AML-193 (cell line): ENCODE data around the gene RDH5.

Experiments
- DNase-seq, 2 experiments: peaks; one replicate each; lab custom pipeline; 2025; lab: John Stamatoyannopoulos, UW

Gene RDH5

DNA sequence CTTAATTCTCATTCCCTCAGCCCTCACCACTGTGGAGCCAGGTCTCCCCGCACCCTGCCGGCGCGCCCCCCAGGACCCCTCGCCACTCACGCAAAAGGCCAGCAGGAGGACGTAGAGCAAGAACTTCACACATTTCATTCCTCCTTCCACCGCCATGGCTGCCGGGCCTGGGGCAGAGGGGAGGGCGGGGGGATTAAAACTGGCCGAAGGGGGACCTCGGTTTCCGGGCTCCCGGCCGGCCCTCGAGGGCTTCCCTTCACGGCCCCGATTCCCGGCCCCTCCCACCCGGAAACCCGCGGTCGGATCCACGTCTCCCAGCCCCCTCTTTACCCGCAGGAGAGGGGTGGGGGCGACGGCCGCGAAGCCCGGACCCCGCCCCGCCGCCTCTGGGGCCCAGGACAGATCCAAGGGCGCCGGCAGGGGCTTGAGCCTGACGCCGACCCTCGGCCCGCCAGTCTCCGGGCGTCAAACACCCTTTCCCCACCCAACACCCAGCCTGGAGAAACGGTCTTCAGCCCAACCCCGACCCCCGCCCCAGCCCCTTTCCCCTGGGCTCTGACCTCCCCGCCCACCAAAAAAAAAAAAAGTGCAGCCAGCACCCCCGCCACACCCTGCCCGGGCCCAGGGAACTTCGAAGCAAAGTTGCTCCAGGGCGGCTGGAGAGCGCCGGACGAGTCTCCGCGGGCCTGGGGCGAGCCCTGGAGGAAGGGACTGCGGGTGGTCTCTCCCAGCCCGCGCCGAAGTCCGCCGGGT, 8.2 kb downstream of the RDH5 start:
- DNase-seq = peak in 1 of 2 experiments; percentile 26

- peak; percentile 65 to 72 for DNase-seq
These were observed 9.0 kb downstream of the RDH5 start, which contains the start of gene CD63 for GRCh38 chr12:55728939-55729818. CD63 (minus strand) TSS chr12:55729009; CDS start chr12:55728341, 668 bp downstream.

DNA sequence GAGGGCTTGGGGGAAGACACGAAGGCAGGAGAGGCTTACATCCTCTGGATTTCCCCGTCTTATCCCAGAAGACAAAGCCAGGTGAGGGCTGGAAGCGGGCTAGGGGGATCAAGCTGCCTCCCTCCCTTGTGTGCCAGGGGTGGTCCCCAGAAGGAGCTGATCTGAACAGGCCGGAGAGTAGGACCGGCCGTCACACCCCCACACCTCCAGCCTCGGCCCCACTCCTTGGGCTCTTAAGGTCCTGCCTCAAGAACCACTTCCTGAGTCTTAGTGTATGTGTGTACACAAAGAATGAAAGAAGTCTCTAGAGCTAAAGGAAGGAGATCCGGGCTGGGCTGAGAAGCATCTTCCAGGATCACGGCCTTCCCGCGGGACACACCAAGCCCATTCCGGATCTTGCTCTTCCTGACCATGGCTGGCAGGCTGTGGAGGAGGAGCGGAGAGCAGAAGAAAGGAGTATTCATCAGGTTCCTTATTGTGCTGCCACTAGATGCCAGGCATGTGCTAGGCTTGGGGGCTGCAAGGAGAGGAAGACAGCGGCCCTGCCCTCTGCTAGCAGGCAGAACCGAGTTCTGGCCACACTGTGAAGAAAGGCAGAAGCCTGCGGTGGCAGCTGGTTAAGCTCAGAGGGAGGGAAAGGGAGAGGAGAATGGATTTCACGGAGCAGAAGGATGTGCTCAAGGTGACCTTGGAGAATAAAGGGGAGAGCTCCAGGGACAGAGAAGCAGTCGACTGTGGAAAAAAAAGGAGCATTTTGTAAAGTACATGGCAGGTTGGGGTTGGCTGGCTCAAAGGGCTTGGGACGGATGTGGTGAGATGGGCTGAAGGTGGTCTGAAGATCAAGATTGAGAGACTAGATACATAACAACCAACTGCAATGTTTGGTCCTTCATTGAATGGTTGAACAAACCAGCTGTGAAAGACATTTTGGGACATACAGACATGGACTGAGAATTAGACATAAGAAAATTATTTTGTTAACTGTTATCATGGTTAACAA, 9.9 kb downstream of the RDH5 start:
- DNase-seq = peak; percentile 59 to 60

GRCh38 chr12:55732288-55732687, 12.1 kb downstream of the RDH5 start:
- no peak for DNase-seq

DNA sequence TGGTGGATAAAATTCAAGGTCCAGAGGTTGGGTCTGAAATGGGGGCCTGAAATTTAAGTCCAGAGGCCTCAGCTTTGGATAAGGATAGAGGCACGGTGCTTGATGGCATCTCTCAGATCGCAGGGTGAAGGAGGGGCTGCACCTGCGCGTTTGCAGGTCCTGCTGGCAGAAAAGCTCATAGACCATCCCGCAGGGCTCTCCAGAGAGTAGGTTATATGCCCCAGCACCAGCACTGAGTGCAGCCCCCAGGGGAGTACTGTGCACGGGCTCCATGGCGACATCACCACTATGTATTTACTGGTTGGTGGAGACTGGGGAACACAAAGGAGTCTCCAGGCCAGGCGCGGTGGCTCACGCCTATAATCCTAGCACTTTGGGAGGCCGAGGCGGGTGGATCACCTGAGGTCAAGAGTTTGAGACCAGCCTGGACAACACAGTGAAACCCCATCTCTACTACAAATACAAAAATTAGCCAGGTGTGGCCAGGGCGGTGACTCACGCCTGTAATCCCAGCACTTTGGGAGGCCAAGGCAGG, 12.9 kb downstream of the RDH5 start:
- DNase-seq = no peak

- DNase-seq = no peak
These were observed 13.7 kb downstream of the RDH5 start for GRCh38 chr12:55733858-55734257.

GRCh38 chr12:55734595-55734994, 14.4 kb downstream of the RDH5 start:
- DNase-seq = no peak

- no peak for DNase-seq
These were observed 15.9 kb downstream of the RDH5 start for GRCh38 chr12:55736076-55736475.

- peak; percentile 51 to 60 for DNase-seq
These were observed 16.8 kb downstream of the RDH5 start for GRCh38 chr12:55736780-55737580.

DNA sequence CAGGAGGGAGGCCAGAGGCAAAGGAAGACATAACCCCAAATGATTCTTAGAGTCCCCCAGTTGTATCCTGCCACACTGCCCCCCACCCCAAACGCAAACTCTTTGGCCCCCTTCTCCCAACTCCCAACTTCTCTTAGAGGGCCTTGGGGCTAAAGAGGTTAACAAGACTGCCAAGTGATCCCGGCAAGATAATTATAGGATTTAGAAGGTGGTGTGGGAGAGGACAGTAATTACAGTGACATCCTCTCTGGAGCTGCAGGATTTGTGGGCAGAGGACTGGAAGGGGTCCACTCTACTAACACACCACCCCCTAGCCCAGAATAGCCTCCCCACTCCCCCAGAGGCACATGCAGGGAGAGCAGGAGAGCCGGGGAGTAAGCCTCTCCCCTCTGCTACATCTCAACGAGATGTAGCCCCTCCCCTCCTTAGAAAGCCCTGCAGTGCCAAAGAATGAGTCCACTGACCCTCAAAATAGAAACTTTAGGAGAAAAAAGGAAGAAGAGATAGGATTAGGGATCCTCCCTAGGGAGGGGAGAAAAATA, 17.5 kb downstream of the RDH5 start:
- DNase-seq = no peak

DNA sequence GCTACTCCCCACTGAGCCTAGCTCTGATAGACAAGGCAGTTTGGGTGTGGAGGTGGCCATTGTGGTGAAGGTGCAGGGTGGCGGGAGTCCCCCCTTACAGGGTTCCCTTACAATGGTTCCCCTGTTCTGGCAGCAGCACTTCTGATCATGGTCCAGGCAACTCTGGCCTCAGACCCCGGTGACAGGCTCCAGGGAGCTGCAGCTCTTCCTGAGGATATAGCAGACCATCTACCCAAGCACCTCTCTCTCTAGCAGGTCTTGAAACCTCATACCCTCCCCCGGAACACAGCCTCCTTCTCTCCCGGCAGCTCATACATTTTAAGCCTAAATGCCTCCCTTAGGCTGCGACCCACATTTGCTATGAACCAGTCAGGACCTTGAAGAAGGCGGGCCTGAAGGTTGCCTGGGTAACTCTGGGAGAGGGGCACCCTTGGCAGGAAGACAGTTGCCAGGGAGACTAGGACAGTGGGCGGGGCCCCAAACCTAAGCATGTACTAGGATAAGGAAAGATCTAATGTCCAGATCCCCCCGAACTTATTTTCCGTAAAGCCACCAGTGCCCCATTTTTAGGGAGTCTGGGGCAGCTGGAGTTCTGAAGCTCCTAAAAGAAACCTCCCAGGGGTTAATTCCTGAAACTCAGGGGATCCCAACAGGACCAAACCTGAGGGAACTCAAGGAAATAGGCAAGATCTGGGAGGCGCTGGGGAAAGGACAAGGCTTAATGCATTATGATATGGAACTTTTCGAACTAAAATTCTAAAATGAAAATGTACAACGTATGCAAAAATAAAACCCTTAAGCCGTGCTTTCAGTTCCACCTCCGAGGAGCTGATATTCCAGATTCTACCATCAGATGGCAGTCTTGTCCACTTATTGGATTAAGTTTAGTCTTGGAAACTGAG, 18.2 kb downstream of the RDH5 start:
- DNase-seq = peak; percentile 62 to 85

DNA sequence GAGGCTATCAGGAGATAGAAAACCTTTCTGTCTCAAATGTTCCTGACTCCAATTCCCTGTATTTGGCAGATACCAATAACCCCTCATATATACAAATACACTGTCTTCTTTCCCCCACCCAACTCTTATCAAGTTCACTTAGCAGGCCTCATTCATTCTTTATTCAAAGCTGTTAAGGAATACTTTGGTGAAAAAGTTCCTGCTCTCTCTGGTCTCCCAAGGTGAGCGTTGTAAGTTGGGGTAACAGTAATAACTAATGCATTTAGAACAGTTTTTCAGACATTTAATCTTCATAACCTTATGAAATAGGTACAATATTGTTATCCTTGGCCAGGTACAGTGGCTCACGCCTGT, 18.8 kb downstream of the RDH5 start:
- DNase-seq = no peak

DNA sequence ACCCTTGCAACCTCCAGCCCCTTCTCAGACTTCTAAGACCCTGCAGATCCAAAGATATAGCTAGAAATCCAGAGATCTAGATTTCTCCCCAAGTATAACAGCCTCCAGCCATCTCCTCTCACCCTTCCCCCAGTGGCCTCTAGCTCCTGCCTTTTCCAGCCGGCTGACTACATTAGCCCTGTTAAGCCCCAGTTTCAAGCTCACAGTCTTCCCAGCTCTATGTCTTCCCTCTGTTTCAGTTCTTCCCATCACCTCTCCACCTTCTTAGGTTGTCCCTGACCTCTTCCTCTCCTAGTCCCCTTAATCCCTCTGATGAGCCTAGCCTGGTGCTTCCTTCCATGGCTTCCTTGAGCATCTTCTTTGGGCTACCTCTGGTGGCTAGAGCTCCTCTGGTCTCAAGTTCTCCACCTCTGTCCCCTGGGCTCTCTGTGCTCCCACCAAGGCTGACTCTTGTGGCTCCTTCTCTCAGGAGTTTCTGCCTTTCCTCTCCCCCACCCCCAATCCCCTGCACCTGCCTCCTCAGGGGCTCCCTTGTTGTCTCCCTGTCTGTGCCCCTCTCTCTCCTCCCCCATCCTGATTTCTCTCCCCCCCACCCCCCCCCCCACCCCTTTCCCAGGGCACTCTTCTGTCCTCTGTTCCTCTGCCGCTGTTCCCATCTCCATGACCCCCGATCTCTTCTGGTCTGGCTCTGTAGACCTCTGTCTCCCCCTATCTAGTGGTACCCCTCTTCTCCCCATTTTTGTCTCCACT, 21.9 kb downstream of the RDH5 start:
- no peak for DNase-seq

DNA sequence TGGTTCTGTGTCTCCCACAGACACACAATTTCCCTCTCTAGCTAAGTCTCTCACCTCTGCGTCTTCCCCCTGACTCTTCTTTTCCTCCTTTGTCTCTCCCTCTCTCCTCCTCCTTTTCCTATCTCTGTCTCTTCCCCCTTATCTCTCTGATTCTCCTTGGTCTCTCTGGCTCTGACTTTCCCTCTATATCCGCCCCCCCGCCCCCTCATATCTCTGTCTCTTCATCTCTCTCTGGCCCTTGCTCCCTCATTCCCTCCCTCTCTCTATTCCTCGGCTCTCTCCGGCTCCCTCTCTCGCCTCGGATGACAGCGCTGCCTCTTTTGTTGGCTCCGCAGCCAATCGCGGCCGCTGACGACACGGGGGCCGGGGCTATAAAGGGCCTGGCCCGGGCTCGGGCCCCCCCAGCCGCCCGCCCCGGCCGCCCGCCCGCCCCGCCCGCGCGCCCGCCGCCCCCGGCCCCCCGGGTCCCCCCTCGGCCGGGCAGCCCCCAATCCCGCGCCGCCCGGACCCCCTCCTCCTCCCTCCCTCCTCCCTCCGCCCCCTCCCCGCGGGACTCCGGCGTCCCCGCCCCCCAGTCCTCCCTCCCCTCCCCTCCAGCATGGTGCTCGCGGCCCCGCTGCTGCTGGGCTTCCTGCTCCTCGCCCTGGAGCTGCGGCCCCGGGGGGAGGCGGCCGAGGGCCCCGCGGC, 22.7 kb downstream of the RDH5 start, which contains the start of gene GDF11:
Gene GDF11, plus strand, starts transcription at position 404 of the 687 bp plus-strand sequence. Its CDS starts 195 bp downstream, at position 599.
- peak; percentile 55 to 58 for DNase-seq

GRCh38 chr12:55743406-55744339, 23.5 kb downstream of the RDH5 start:
- DNase-seq = peak; percentile 40 to 57

GRCh38 chr12:55744340-55745030, 24.3 kb downstream of the RDH5 start:
- no peak for DNase-seq
